ENCODE measurements around the gene MED9. TPM values are rescaled to one million over a fixed set of nuclear protein-coding genes. Genes with fewer than 3 reads are reported as not detected.
"Not testable (repeated sequence)": the region's sequence is repeated elsewhere in the genome, so short reads cannot be mapped to it uniquely, and the experiment has no call there.

MED9 gene
- total RNA-seq, 2 donors from 2014 or later = 4.9 to 7.8 TPM

DNA sequence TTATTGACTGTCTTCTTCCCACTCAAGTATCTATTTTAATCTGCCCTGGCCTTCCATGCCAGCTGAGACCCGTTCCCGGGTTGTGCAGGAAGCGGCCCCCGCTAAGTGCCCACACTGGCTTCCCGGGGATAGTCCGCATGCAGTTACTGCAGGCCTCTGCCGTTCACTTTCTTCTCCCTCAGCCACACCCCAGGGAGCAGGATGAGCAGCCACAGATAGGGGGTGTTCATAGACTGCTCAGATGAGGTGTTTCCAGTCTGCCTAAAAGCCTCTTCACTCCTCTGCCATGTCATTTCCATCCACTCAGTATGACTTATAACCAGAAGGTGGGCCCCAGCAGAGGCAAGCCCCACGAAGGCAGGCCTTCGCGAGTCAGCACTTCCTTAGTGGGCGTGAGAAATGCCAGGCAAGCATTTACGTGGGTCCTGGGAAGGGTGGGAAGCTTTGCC, 7.7 kb downstream of the MED9 start:
- Histone ChIP-seq H3K4me1 (peaks cover 12% of the 10 kb centered on the region), H3K27ac (no peak overlapping the region), H3K36me3 (replicated peaks in 1 of 2; ENCODE audit: insufficient read depth in 1 of 2, low read depth in 2 of 2) (peaks cover 0 to 9% of the 10 kb centered on the region in 2 donors), H3K27me3 (no peaks in the 10 kb centered on the region), H3K9me3 (no peaks in the 10 kb centered on the region), H3K4me3 (no peak overlapping the region)
- TF ChIP-seq POLR2A (IDR thresholded peaks at IDR 0.05) = no peak
- TF ChIP-seq, protein P1, sequence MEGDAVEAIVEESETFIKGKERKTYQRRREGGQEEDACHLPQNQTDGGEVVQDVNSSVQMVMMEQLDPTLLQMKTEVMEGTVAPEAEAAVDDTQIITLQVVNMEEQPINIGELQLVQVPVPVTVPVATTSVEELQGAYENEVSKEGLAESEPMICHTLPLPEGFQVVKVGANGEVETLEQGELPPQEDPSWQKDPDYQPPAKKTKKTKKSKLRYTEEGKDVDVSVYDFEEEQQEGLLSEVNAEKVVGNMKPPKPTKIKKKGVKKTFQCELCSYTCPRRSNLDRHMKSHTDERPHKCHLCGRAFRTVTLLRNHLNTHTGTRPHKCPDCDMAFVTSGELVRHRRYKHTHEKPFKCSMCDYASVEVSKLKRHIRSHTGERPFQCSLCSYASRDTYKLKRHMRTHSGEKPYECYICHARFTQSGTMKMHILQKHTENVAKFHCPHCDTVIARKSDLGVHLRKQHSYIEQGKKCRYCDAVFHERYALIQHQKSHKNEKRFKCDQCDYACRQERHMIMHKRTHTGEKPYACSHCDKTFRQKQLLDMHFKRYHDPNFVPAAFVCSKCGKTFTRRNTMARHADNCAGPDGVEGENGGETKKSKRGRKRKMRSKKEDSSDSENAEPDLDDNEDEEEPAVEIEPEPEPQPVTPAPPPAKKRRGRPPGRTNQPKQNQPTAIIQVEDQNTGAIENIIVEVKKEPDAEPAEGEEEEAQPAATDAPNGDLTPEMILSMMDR (IDR thresholded peaks at IDR 0.05) = no peak
- intact Hi-C loops (cut with DNase I) = no loop called here
- DNase-seq (no peak), ATAC-seq (no peak)
- 58 to 79% methylated on average over 12 of the region's 12 CpGs for WGBS, 2 donors

GRCh38 chr17:17485420-17485819, 8.6 kb downstream of the MED9 start:
- Histone ChIP-seq H3K27me3 (no peaks in the 10 kb centered on the region), H3K9me3 (no peaks in the 10 kb centered on the region), H3K4me3 (no peak overlapping the region), H3K4me1 (peaks cover 8% of the 10 kb centered on the region), H3K36me3 (replicated peaks in 1 of 2; ENCODE audit: insufficient read depth in 1 of 2, low read depth in 2 of 2) (peaks cover 0 to 9% of the 10 kb centered on the region in 2 donors), H3K27ac (no peak overlapping the region)
- no peak for DNase-seq
- intact Hi-C loops (cut with DNase I) = no loop called here
- WGBS, 2 donors = 86 to 93% methylated on average over 5 to 6 of the region's 6 CpGs
- ATAC-seq = no peak
- TF ChIP-seq, protein P1 (IDR thresholded peaks at IDR 0.05) = no peak
- no peak for TF ChIP-seq POLR2A (IDR thresholded peaks at IDR 0.05)

- DNase-seq; H3K9me3 ChIP-seq; H3K4me1 ChIP-seq; H3K4me3 ChIP-seq; intact Hi-C loops (cut with DNase I); H3K27me3 ChIP-seq; ATAC-seq; H3K27ac ChIP-seq: not testable (repeated sequence)
- H3K36me3 ChIP-seq (replicated peaks in 1 of 2; ENCODE audit: insufficient read depth in 1 of 2, low read depth in 2 of 2) = peaks cover 2 to 11% of the 10 kb centered on the region in 2 donors
- WGBS, 2 donors = 95% methylated on average over 21 of the region's 23 CpGs; no CpG with 5 or more reads in 1 of the 2 donors
These were observed 9.6 kb downstream of the MED9 start for GRCh38 chr17:17486416-17486815.

DNA sequence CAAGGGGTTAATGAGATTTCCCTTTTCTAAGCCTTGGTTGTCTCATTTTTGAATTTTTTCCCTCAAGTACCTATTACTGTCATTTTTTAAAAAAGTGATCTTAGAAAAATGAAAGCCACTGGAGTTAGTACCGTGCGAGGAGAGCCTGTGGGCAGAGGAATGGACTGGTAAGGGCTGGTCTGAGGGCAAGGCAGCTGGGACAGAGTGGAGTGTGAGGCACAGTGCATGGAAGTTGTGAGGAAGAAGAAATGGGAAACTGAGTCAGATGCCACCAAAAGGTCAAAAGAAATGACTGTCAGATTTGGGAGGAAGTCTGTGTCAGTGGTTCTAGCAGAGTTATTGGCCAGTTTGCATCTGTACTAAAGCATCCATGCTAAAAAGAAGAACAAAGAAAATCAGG, 11.2 kb downstream of the MED9 start:
- no peak for ATAC-seq
- no peak for DNase-seq
- intact Hi-C loops (cut with DNase I) = no loop called here
- no peak for TF ChIP-seq POLR2A (IDR thresholded peaks at IDR 0.05)
- TF ChIP-seq, protein P1 (IDR thresholded peaks at IDR 0.05) = no peak
- 48 to 54% methylated on average over 2 of the region's 2 CpGs for WGBS, 2 donors
- H3K27me3 ChIP-seq = no peaks in the 10 kb centered on the region
- no peaks in the 10 kb centered on the region for H3K9me3 ChIP-seq
- H3K4me1 ChIP-seq = no peaks in the 10 kb centered on the region
- no peak overlapping the region for H3K4me3 ChIP-seq
- peaks cover 4 to 14% of the 10 kb centered on the region in 2 donors for H3K36me3 ChIP-seq (replicated peaks in 1 of 2; ENCODE audit: insufficient read depth in 1 of 2, low read depth in 2 of 2)
- no peak overlapping the region for H3K27ac ChIP-seq

GRCh38 chr17:17491031-17491471, 14.3 kb downstream of the MED9 start:
- Histone ChIP-seq H3K27ac (no peak overlapping the region), H3K27me3 (no peaks in the 10 kb centered on the region), H3K36me3 (replicated peaks in 1 of 2; ENCODE audit: insufficient read depth in 1 of 2, low read depth in 2 of 2) (peaks cover 4 to 14% of the 10 kb centered on the region in 2 donors), H3K4me1 (peaks cover 16% of the 10 kb centered on the region), H3K9me3 (no peaks in the 10 kb centered on the region), H3K4me3 (no peak overlapping the region)
- intact Hi-C loops (cut with DNase I) = loop anchor here (5.0 kb wide), 1 partner anchor 129 kb away; no protein-coding TSS in a partner anchor
- 78 to 83% methylated on average over 9 to 10 of the region's 10 CpGs for WGBS, 2 donors
- DNase-seq = no peak
- TF ChIP-seq POLR2A (IDR thresholded peaks at IDR 0.05) = no peak
- TF ChIP-seq, protein P1 (IDR thresholded peaks at IDR 0.05) = no peak
- ATAC-seq = no peak

Measured in body of pancreas (tissue), 4 donors.